Liver (tissue), 9 donors: ENCODE data around the gene PEX7. TPM values are rescaled to one million over a fixed set of nuclear protein-coding genes. Genes with fewer than 3 reads are reported as not detected.

Experiments
- DNase-seq: peaks from one replicate; pipeline ENCODE4 v3.0.0-alpha.2; 2017; ENCODE audit warnings: low spot score
- H3K27ac ChIP-seq, 2 donors: one replicate each; pipeline ENCODE4 v1.7.0; 2013; ENCODE audit warnings: inconsistent platforms in 2 of 2, low read length in 2 of 2, control low read depth in 1 of 2, low read depth in 1 of 2, mild to moderate bottlenecking in 1 of 2
- H3K27me3 ChIP-seq, 4 donors: one replicate each; pipeline versions ENCODE4 v1.6.1 to v1.7.0; 2013; ENCODE audit warnings: low read length in 3 of 4, inconsistent platforms in 1 of 4, mild to moderate bottlenecking in 1 of 4, moderate library complexity in 1 of 4; ENCODE audit not compliant: control insufficient read depth in 4 of 4, insufficient read depth in 4 of 4
- H3K36me3 ChIP-seq, 4 donors: one replicate each; pipeline versions ENCODE4 v1.6.1 to v1.7.0; 2013; ENCODE audit warnings: low read length in 3 of 4, mild to moderate bottlenecking in 3 of 4, low read depth in 1 of 4, moderate library complexity in 1 of 4; ENCODE audit not compliant: control insufficient read depth in 4 of 4, insufficient read depth in 3 of 4
- H3K4me1 ChIP-seq, 4 donors: one replicate each; pipeline versions ENCODE4 v1.6.1 to v1.7.0; 2013; ENCODE audit warnings: low read length in 3 of 4, mild to moderate bottlenecking in 3 of 4, moderate library complexity in 1 of 4; ENCODE audit not compliant: control insufficient read depth in 4 of 4, insufficient read depth in 4 of 4
- H3K4me3 ChIP-seq, 3 donors: one replicate each; pipeline versions ENCODE4 v1.6.1 to v1.7.0; 2013; ENCODE audit warnings: low read length in 3 of 3, control low read depth in 1 of 3, low read depth in 1 of 3, mild to moderate bottlenecking in 1 of 3
- H3K9ac ChIP-seq, 2 donors: one replicate each; pipeline ENCODE4 v1.7.0; 2013; ENCODE audit warnings: low read length in 2 of 2, mild to moderate bottlenecking in 2 of 2, moderate library complexity in 2 of 2, control low read depth in 1 of 2, low read depth in 1 of 2
- H3K9me3 ChIP-seq, 4 donors: one replicate each; pipeline versions ENCODE4 v1.6.1 to v1.7.0; 2013; ENCODE audit warnings: low read length in 3 of 4; ENCODE audit not compliant: control insufficient read depth in 4 of 4
- ATF3 ChIP-seq: IDR thresholded peaks from 2 replicates; pipeline ENCODE4 v1.6.1; 2016; ENCODE audit warnings: antibody characterized with exemption
- CTCF ChIP-seq: fragments of 150-350 bp; IDR thresholded peaks from 2 replicates; pipeline ENCODE4 v1.5.1; 2017; ENCODE audit warnings: improper control_type of control experiment, low read depth, low read length; ENCODE audit not compliant: missing input control
- EGR1 ChIP-seq, 2 donors: IDR thresholded peaks; 2 replicates each; pipeline ENCODE4 v1.6.1; 2016 to 2018; ENCODE audit warnings: antibody characterized with exemption in 2 of 2, low read depth in 2 of 2
- FOXA1 ChIP-seq: IDR thresholded peaks from 2 replicates; pipeline ENCODE4 v1.6.1; 2016; ENCODE audit warnings: antibody characterized with exemption
- FOXA2 ChIP-seq: IDR thresholded peaks from 2 replicates; pipeline ENCODE4 v1.6.1; 2016; ENCODE audit warnings: antibody characterized with exemption
- GABPA ChIP-seq, 2 donors: IDR thresholded peaks in 1 of 2; conservative IDR thresholded peaks in 1 of 2; 2 replicates each; pipeline ENCODE4 v1.6.1; 2016; ENCODE audit warnings: antibody characterized with exemption in 2 of 2, mild to moderate bottlenecking in 1 of 2, moderate library complexity in 1 of 2
- HNF4A ChIP-seq, 2 donors: conservative IDR thresholded peaks; 2 replicates each; pipeline ENCODE4 v1.6.1; 2016; ENCODE audit warnings: antibody characterized with exemption in 2 of 2, mild to moderate bottlenecking in 2 of 2
- HNF4G ChIP-seq: IDR thresholded peaks from 2 replicates; pipeline ENCODE4 v1.6.1; 2016; ENCODE audit warnings: antibody characterized with exemption
- JUND ChIP-seq, 2 donors: IDR thresholded peaks; 2 replicates each; pipeline ENCODE4 v1.6.1; 2016; ENCODE audit warnings: antibody characterized with exemption in 2 of 2
- MAX ChIP-seq: IDR thresholded peaks from 2 replicates; pipeline ENCODE4 v1.6.1; 2016; ENCODE audit warnings: antibody characterized with exemption
- NR2F2 ChIP-seq: IDR thresholded peaks from 2 replicates; pipeline ENCODE4 v1.6.1; 2016; ENCODE audit warnings: antibody characterized with exemption
- RAD21 ChIP-seq, 2 donors: IDR thresholded peaks; 2 replicates each; pipeline ENCODE4 v1.6.1; 2016; ENCODE audit warnings: antibody characterized with exemption in 2 of 2, mild to moderate bottlenecking in 2 of 2
- REST ChIP-seq: IDR thresholded peaks from 2 replicates; pipeline ENCODE4 v1.6.1; 2016; ENCODE audit warnings: antibody characterized with exemption, mild to moderate bottlenecking
- RXRA ChIP-seq, 2 donors: IDR thresholded peaks; 2 replicates each; pipeline ENCODE4 v1.6.1; 2017 to 2018; ENCODE audit warnings: antibody characterized with exemption in 2 of 2, mild to moderate bottlenecking in 1 of 2
- SP1 ChIP-seq: IDR thresholded peaks from 2 replicates; pipeline ENCODE4 v1.6.1; 2018; ENCODE audit warnings: antibody characterized with exemption, mild to moderate bottlenecking
- TAF1 ChIP-seq: conservative IDR thresholded peaks from 2 replicates; pipeline ENCODE4 v1.6.1; 2016; ENCODE audit warnings: antibody characterized with exemption, mild to moderate bottlenecking
- YY1 ChIP-seq: IDR thresholded peaks from 2 replicates; pipeline ENCODE4 v1.6.1; 2016; ENCODE audit warnings: antibody characterized with exemption, mild to moderate bottlenecking
- ZBTB33 ChIP-seq: IDR thresholded peaks from 2 replicates; pipeline ENCODE4 v1.6.1; 2016; ENCODE audit warnings: antibody characterized with exemption
- WGBS: extraction: QIAGEN DNeasy Blood & Tissue Kit; methylation state at CpG from one replicate; pipeline ENCODE4 v1.1.7; 2013; 5-methylcytosine and 5-hydroxymethylcytosine counted together
- polyA plus RNA-seq, 2 donors: library from polyadenylated mRNA; stranded (reverse) in 1 of 2; unstranded in 1 of 2; fragments of 200-250 nt in 1 of 2; fragments of >200 nt in 1 of 2; fragmentation: Nextera tagmentation in 1 of 2; extraction: Ambion mirVana in 1 of 2; gene quantifications; one replicate each; pipeline versions ENCODE4 v1.2.1 to v1.2.3, GENCODE V29; 2013 to 2015
- total RNA-seq, 2 donors: library from RNA; depleted of rRNA; stranded (reverse); fragments of >200 nt; gene quantifications; one replicate each; pipeline ENCODE4 v1.2.3, GENCODE V29; 2014
- donor health status: healthy.
- donor health status: healthy.
- donor health status: healthy.
- donor health status: healthy.
- donor health status: healthy.

PEX7 gene
- total and polyA plus RNA-seq, 4 donors = 5.2 to 7.5 (median 6.2) TPM

GRCh38 chr6:136801581-136801980 lies 20.8 kb upstream of the PEX7 start:
- Histone ChIP-seq H3K27ac (no peak overlapping the region), H3K9ac (no peak overlapping the region), H3K27me3 (no peaks in the 10 kb centered on the region), H3K4me1 (no peaks in the 10 kb centered on the region), H3K4me3 (no peak overlapping the region), H3K9me3 (no peaks in the 10 kb centered on the region), H3K36me3 (no peaks in the 10 kb centered on the region)
- WGBS = 95% methylated on average over 2 of the region's 2 CpGs
- DNase-seq = no peak
- TF ChIP-seq GABPA (IDR thresholded peaks at IDR 0.05 in 1 of 2, conservative IDR thresholded peaks at IDR 0.05 in 1 of 2) (no peak), FOXA2 (no peak), RAD21 (IDR thresholded peaks at IDR 0.05) (no peak), SP1 (no peak), NR2F2 (no peak), REST (no peak), CTCF (no peak), FOXA1 (no peak), YY1 (no peak), HNF4A (conservative IDR thresholded peaks at IDR 0.05) (no peak), RXRA (IDR thresholded peaks at IDR 0.05) (no peak), ATF3 (no peak), MAX (no peak), TAF1 (no peak), JUND (IDR thresholded peaks at IDR 0.05) (no peak), ZBTB33 (no peak), EGR1 (IDR thresholded peaks at IDR 0.05; ENCODE audit: low read depth in 2 of 2) (no peak)

- Histone ChIP-seq H3K9ac (no peak overlapping the region), H3K27ac (no peak overlapping the region), H3K27me3 (no peaks in the 10 kb centered on the region), H3K9me3 (no peaks in the 10 kb centered on the region), H3K36me3 (no peaks in the 10 kb centered on the region), H3K4me3 (no peak overlapping the region), H3K4me1 (no peaks in the 10 kb centered on the region)
- no peak for DNase-seq
- WGBS = 95% methylated on average over 1 of the region's 1 CpG
- no peak for TF ChIP-seq RXRA (IDR thresholded peaks at IDR 0.05)
- no peak for TF ChIP-seq JUND (IDR thresholded peaks at IDR 0.05)
- TF ChIP-seq TAF1 = no peak
- TF ChIP-seq FOXA2 = no peak
- no peak for TF ChIP-seq ZBTB33
- no peak for TF ChIP-seq HNF4G
- TF ChIP-seq REST = no peak
- no peak for TF ChIP-seq FOXA1
- TF ChIP-seq YY1 = no peak
- TF ChIP-seq RAD21 (IDR thresholded peaks at IDR 0.05) = no peak
- no peak for TF ChIP-seq GABPA (IDR thresholded peaks at IDR 0.05 in 1 of 2, conservative IDR thresholded peaks at IDR 0.05 in 1 of 2)
- TF ChIP-seq EGR1 (IDR thresholded peaks at IDR 0.05; ENCODE audit: low read depth in 2 of 2) = no peak
- TF ChIP-seq NR2F2 = no peak
- TF ChIP-seq SP1 = no peak
Observed at GRCh38 chr6:136803608-136804007, 18.8 kb upstream of the PEX7 start.
